ENCODE data around the gene RFC1.

DNA sequence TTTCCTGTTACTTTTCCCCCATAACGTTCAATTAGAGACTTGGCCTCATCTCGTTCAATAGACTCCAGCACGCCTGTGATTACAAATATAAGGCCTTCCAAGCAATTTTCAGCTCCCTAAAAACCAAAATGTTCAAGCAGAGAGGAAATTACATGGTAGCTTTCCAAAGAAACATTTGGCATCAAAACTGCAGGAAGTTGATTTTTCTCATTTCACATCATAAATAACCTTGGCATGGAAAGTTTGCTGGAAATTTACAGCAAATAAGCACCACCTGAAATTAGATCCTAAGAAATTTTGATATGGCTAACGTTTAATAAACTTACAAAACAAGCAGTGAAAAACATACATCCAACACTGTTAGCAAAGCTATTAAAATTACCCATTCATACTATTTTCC, 53.3 kb downstream of the RFC1 start:
- TF ChIP-seq SUZ12 (IDR thresholded peaks at IDR 0.05) = no peak
- no peak for TF ChIP-seq NFRKB (IDR thresholded peaks at IDR 0.05)
- no peak for TF ChIP-seq BHLHE40 (IDR thresholded peaks at IDR 0.05; ENCODE audit: borderline replicate concordance)
- no peak for TF ChIP-seq ZNF384 (IDR thresholded peaks at IDR 0.05)
- no peak for TF ChIP-seq ELF4 (IDR thresholded peaks at IDR 0.05)
- no peak for TF ChIP-seq L3MBTL2 (conservative IDR thresholded peaks at IDR 0.05)
- no peak for TF ChIP-seq SP1 (IDR thresholded peaks at IDR 0.05)
- no peak for TF ChIP-seq FOXA1 (IDR thresholded peaks at IDR 0.05)
- TF ChIP-seq FOXM1 (IDR thresholded peaks at IDR 0.05; ENCODE audit: borderline replicate concordance) = no peak
- no peak for TF ChIP-seq FOXK2 (IDR thresholded peaks at IDR 0.05)
- TF ChIP-seq HDGF (IDR thresholded peaks at IDR 0.05; ENCODE audit: borderline replicate concordance) = no peak
- TF ChIP-seq PKNOX1 (IDR thresholded peaks at IDR 0.05) = no peak
